OCI-LY7 (cell line): ENCODE measurements around the gene ANO10. TPM values are rescaled to one million over a fixed set of nuclear protein-coding genes. Genes with fewer than 3 reads are reported as not detected.
"Not testable (repeated sequence)": the region's sequence is repeated elsewhere in the genome, so short reads cannot be mapped to it uniquely, and the experiment has no call there.

Experiments used
- BruUV-seq: library from RNA; stranded (reverse); fragments of 400-500 nt; replicated peaks from 2 replicates; lab custom pipeline; 2021; lab: Mats Ljungman, UMichigan
- CTCF ChIA-PET: fragments of 300-600 bp; sonication (Branson Sonifier 250); formaldehyde crosslinking; loops from one replicate; lab custom pipeline; 2022; ENCODE audit warnings: antibody characterized with exemption; ENCODE audit not compliant: unreplicated experiment; lab: Charles Lee
- POLR2A ChIA-PET: fragments of 300-600 bp; sonication (Branson Sonifier 250); formaldehyde crosslinking; loops from one replicate; lab custom pipeline; 2022; ENCODE audit warnings: antibody characterized with exemption; lab: Charles Lee
- DNase-seq: peaks from one replicate; pipeline ENCODE4 v3.0.0-alpha.2; 2015; ENCODE audit warnings: low spot score
- H2AFZ ChIP-seq: fragments of 200-600 bp; sonication (generic), shearing (Covaris generic); 2 replicates; pipeline ENCODE4 v1.6.1; 2014; ENCODE audit warnings: mild to moderate bottlenecking, antibody characterized with exemption, low read length, moderate library complexity
- H3K27ac ChIP-seq: fragments of 200-600 bp; sonication (generic); 2 replicates; pipeline ENCODE4 v1.5.1; 2014; ENCODE audit warnings: mixed run types, low read depth, mild to moderate bottlenecking, moderate library complexity, low read length, inconsistent platforms; ENCODE audit not compliant: poor library complexity, severe bottlenecking
- H3K36me3 ChIP-seq: fragments of 200-600 bp; sonication (generic); 2 replicates; pipeline ENCODE4 v1.6.1; 2014; ENCODE audit warnings: mild to moderate bottlenecking, antibody characterized with exemption, low read length, moderate library complexity, mixed read lengths; ENCODE audit not compliant: insufficient read depth
- H3K4me1 ChIP-seq: fragments of 200-600 bp; sonication (generic); 2 replicates; pipeline ENCODE4 v1.5.1; 2014; ENCODE audit warnings: mild to moderate bottlenecking, low read length; ENCODE audit not compliant: insufficient read depth, poor library complexity, severe bottlenecking
- H3K4me2 ChIP-seq: fragments of 200-600 bp; sonication (generic); 2 replicates; pipeline ENCODE4 v1.6.1; 2014; ENCODE audit warnings: mild to moderate bottlenecking, low read length
- H3K4me3 ChIP-seq: fragments of 200-600 bp; sonication (generic); 2 replicates; pipeline ENCODE4 v1.5.1; 2014; ENCODE audit warnings: mild to moderate bottlenecking, low read depth, low read length; ENCODE audit not compliant: poor library complexity, severe bottlenecking
- H3K79me2 ChIP-seq: fragments of 200-600 bp; sonication (generic); 2 replicates; pipeline ENCODE4 v1.6.1; 2016; ENCODE audit warnings: low read depth, mild to moderate bottlenecking, low read length, moderate library complexity, mixed read lengths; ENCODE audit not compliant: insufficient read depth
- H3K9me2 ChIP-seq: fragments of 200-600 bp; sonication (generic); 2 replicates; pipeline ENCODE4 v1.6.1; 2016; ENCODE audit warnings: mild to moderate bottlenecking, low read length, mixed read lengths; ENCODE audit not compliant: insufficient read depth
- H3K9me3 ChIP-seq: fragments of 200-600 bp; sonication (generic); 2 replicates; pipeline ENCODE4 v1.6.1; 2014; ENCODE audit warnings: mild to moderate bottlenecking, mixed run types, low read length, mixed read lengths
- H4K20me1 ChIP-seq: fragments of 200-600 bp; sonication (generic); 2 replicates; pipeline ENCODE4 v1.6.1; 2014; ENCODE audit warnings: mild to moderate bottlenecking, antibody characterized with exemption, low read length, moderate library complexity, mixed read lengths; ENCODE audit not compliant: insufficient read depth
- EZH2phosphoT487 ChIP-seq: fragments of 200-600 bp; sonication (generic); IDR thresholded peaks from 2 replicates; pipeline ENCODE4 v1.6.1; 2018; ENCODE audit warnings: low read depth, borderline replicate concordance, mild to moderate bottlenecking, mixed run types, antibody characterized with exemption, low read length, moderate library complexity, mixed read lengths
- intact Hi-C: fragments of 100-400 bp; cut with micrococcal nuclease; formaldehyde crosslinking; loops from one replicate; pipeline ENCODE4 v1.10.0; 2022; ENCODE audit not compliant: unreplicated experiment
- total RNA-seq, 2 experiments: library from RNA; depleted of rRNA in 1 of 2; stranded (reverse); fragments of >200 nt in 1 of 2; shearing (Covaris generic) in 1 of 2; gene quantifications; 2 replicates each; pipeline ENCODE4 v1.2.3, GENCODE V29; 2014 to 2022
- TF ChIP-seq, protein P1 (sequence below): fragments of 200-600 bp; sonication (generic); conservative IDR thresholded peaks from 2 replicates; pipeline ENCODE4 v1.5.1; 2014; ENCODE audit warnings: mild to moderate bottlenecking, antibody characterized with exemption, low read length, moderate library complexity, mixed read lengths

Gene ANO10
- total RNA-seq, 2 experiments from 2014 or later = 2.2 to 5.8 TPM

DNA sequence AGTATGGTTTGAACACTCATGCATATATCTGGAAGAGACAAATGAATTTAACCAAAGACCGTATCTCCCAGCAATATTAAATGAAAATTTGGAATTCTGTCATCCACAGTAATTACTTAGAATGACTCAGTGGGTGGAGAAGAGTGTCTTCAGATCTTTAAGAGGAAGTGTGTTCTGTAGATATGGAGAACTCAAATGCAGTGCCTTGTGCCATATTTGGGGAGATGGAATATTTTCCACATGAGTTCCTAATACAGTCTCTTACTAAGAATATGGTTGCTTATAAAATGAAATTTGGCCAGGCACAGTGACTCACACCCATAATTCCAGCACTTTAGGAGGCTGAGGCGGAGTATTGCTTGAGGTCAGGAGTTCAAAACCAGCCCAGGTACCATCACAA, 40.5 kb downstream of the ANO10 start:
- DNase-seq = no peak
- no TSS peak for BruUV-seq
- CTCF ChIA-PET = no interaction called here
- Histone ChIP-seq H3K36me3 (no peaks in the 10 kb centered on the region), H4K20me1 (no peaks in the 10 kb centered on the region), H2AFZ (no peak overlapping the region), H3K4me2 (no peak overlapping the region), H3K9me3 (no peaks in the 10 kb centered on the region), H3K4me3 (no peak overlapping the region), H3K27ac (no peak overlapping the region), H3K4me1 (no peaks in the 10 kb centered on the region), H3K79me2 (no peaks in the 10 kb centered on the region), H3K9me2 (no peaks in the 10 kb centered on the region)
- TF ChIP-seq EZH2phosphoT487 = no peak
- TF ChIP-seq, protein P1, sequence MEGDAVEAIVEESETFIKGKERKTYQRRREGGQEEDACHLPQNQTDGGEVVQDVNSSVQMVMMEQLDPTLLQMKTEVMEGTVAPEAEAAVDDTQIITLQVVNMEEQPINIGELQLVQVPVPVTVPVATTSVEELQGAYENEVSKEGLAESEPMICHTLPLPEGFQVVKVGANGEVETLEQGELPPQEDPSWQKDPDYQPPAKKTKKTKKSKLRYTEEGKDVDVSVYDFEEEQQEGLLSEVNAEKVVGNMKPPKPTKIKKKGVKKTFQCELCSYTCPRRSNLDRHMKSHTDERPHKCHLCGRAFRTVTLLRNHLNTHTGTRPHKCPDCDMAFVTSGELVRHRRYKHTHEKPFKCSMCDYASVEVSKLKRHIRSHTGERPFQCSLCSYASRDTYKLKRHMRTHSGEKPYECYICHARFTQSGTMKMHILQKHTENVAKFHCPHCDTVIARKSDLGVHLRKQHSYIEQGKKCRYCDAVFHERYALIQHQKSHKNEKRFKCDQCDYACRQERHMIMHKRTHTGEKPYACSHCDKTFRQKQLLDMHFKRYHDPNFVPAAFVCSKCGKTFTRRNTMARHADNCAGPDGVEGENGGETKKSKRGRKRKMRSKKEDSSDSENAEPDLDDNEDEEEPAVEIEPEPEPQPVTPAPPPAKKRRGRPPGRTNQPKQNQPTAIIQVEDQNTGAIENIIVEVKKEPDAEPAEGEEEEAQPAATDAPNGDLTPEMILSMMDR = no peak
- POLR2A ChIA-PET = no interaction called here
- intact Hi-C loops = no loop called here

DNA sequence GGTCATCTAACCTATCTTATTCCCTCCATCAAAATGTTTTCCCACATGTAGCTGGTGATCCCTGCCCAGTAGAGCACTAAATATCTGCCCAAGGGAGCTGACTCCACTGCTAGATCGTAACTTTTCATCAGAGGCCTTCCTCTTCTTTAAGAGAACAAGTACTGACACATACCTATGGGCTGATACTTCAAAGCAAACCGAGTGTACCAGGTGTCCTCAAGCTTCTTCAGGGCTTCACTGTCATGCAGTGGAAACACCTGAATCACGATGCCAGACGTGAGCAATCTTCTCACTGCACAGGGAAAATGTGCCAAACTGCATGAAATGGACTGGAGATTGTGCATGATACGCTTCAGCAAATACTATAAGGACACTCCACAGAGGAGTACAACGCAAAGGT, 41.6 kb downstream of the ANO10 start:
- Histone ChIP-seq H2AFZ (no peak overlapping the region), H3K9me3 (no peaks in the 10 kb centered on the region), H3K79me2 (no peaks in the 10 kb centered on the region), H3K27ac (no peak overlapping the region), H3K9me2 (no peaks in the 10 kb centered on the region), H3K36me3 (no peaks in the 10 kb centered on the region), H3K4me3 (no peak overlapping the region), H3K4me1 (no peaks in the 10 kb centered on the region), H4K20me1 (no peaks in the 10 kb centered on the region), H3K4me2 (no peak overlapping the region)
- BruUV-seq = no TSS peak
- intact Hi-C loops = no loop called here
- ChIA-PET POLR2A (interaction anchor here (0.6 to 0.7 kb wide), 2 partner anchors 287 to 1746 kb away, joined by 3 to 4 read pairs; no protein-coding TSS in a partner anchor), CTCF (no interaction called here)
- no peak for TF ChIP-seq EZH2phosphoT487
- TF ChIP-seq, protein P1 = no peak
- no peak for DNase-seq

GRCh38 chr3:43573576-43573975, 48.2 kb downstream of the ANO10 start:
- CTCF ChIA-PET = no interaction called here

GRCh38 chr3:43565661-43566341, 56.0 kb downstream of the ANO10 start:
- H4K20me1 ChIP-seq, H3K79me2 ChIP-seq, H3K4me1 ChIP-seq, H3K9me2 ChIP-seq, H3K9me3 ChIP-seq, BruUV-seq, CTCF ChIA-PET, H2AFZ ChIP-seq, intact Hi-C loops, H3K4me3 ChIP-seq, H3K27ac ChIP-seq, H3K36me3 ChIP-seq, DNase-seq, H3K4me2 ChIP-seq: not testable (repeated sequence)
- POLR2A ChIA-PET = interaction anchor here (0.6 kb wide), 1 partner anchor 627 kb away, joined by 3 read pairs; no protein-coding TSS in a partner anchor

More at GRCh38 chr3:43573576-43573975, 48.2 kb downstream of the ANO10 start:
- no peak overlapping the region for H3K4me2 ChIP-seq
- no peaks in the 10 kb centered on the region for H3K4me1 ChIP-seq
- intact Hi-C loops = no loop called here
- H3K36me3 ChIP-seq = no peaks in the 10 kb centered on the region
- no peaks in the 10 kb centered on the region for H4K20me1 ChIP-seq
- H3K79me2 ChIP-seq = no peaks in the 10 kb centered on the region
- H3K27ac ChIP-seq = no peak overlapping the region
- H3K9me3 ChIP-seq = no peaks in the 10 kb centered on the region
- POLR2A ChIA-PET = no interaction called here
- no peak for DNase-seq
- no peak overlapping the region for H2AFZ ChIP-seq
- no peak overlapping the region for H3K4me3 ChIP-seq
- H3K9me2 ChIP-seq = no peaks in the 10 kb centered on the region
- BruUV-seq = no TSS peak
- TF ChIP-seq EZH2phosphoT487 = no peak
- TF ChIP-seq, protein P1 = no peak
